GM23338 (cell line): Measurements from ENCODE around the gene CDC14A. TPM values are rescaled to one million over a fixed set of nuclear protein-coding genes. Genes with fewer than 3 reads are reported as not detected.
A peak's percentile ranks its signal among the peaks of the same experiment; 100 is the strongest.

ENCODE experiments used
- ATAC-seq: fragments of 200-7000 bp; cut with Tn5 transposase; 3 replicates; pipeline ENCODE4 v1.9.1; 2020
- DNase-seq: peaks from one replicate; pipeline ENCODE4 v3.0.0-alpha.2; 2015; ENCODE audit warnings: low spot score
- H2AFZ ChIP-seq: fragments of 200-600 bp; sonication (generic); 2 replicates; pipeline ENCODE4 v1.8.0; 2016; ENCODE audit warnings: antibody characterized with exemption, mild to moderate bottlenecking, moderate library complexity
- H3F3A ChIP-seq: fragments of 200-600 bp; sonication (generic); replicated peaks from 2 replicates; pipeline ENCODE4 v1.8.0; 2017; ENCODE audit warnings: antibody characterized with exemption, mixed run types, low read depth
- H3K27ac ChIP-seq: fragments of 200-600 bp; sonication (generic); 2 replicates; pipeline ENCODE4 v1.6.1; 2016; ENCODE audit warnings: low read depth
- H3K27me3 ChIP-seq: fragments of 200-600 bp; sonication (generic); 2 replicates; pipeline ENCODE4 v1.8.0; 2016; ENCODE audit warnings: mild to moderate bottlenecking, mixed run types, moderate library complexity; ENCODE audit not compliant: insufficient read depth
- H3K36me3 ChIP-seq: fragments of 200-600 bp; sonication (generic); 2 replicates; pipeline ENCODE4 v1.8.0; 2016; ENCODE audit warnings: mild to moderate bottlenecking; ENCODE audit not compliant: insufficient read depth
- H3K4me1 ChIP-seq: fragments of 200-600 bp; sonication (generic); 2 replicates; pipeline ENCODE4 v1.8.0; 2016; ENCODE audit warnings: mild to moderate bottlenecking, moderate library complexity; ENCODE audit not compliant: insufficient read depth
- H3K4me2 ChIP-seq: fragments of 200-600 bp; sonication (generic); 2 replicates; pipeline ENCODE4 v1.7.1; 2017; ENCODE audit warnings: mixed run types
- H3K4me3 ChIP-seq: fragments of 200-600 bp; sonication (generic); 2 replicates; pipeline ENCODE4 v1.6.1; 2016; ENCODE audit warnings: mixed run types
- H3K79me2 ChIP-seq: fragments of 200-600 bp; sonication (generic); replicated peaks from 2 replicates; pipeline ENCODE4 v1.8.0; 2017; ENCODE audit warnings: mild to moderate bottlenecking; ENCODE audit not compliant: insufficient read depth
- H3K9me2 ChIP-seq: fragments of 200-600 bp; sonication (generic); 2 replicates; pipeline ENCODE4 v1.8.0; 2017; ENCODE audit not compliant: insufficient read depth
- H4K20me1 ChIP-seq: fragments of 200-600 bp; sonication (generic); replicated peaks from 2 replicates; pipeline ENCODE4 v1.8.0; 2017; ENCODE audit warnings: mild to moderate bottlenecking; ENCODE audit not compliant: insufficient read depth
- H3K27ac Mint-ChIP-seq: 2 replicates; pipeline ENCODE4 v1.8.0; 2020; ENCODE audit warnings: inconsistent platforms, mild to moderate bottlenecking, moderate library complexity, mixed read lengths
- H3K27me3 Mint-ChIP-seq: 3 replicates; pipeline ENCODE4 v1.8.0; 2022; ENCODE audit warnings: low read depth, mild to moderate bottlenecking, moderate library complexity, mixed read lengths, inconsistent platforms; ENCODE audit not compliant: insufficient read depth, poor library complexity
- H3K36me3 Mint-ChIP-seq: 3 replicates; pipeline ENCODE4 v1.8.0; 2021; ENCODE audit warnings: low read depth, mild to moderate bottlenecking, inconsistent platforms, moderate library complexity, mixed read lengths
- H3K4me1 Mint-ChIP-seq: 3 replicates; pipeline ENCODE4 v1.8.0; 2020; ENCODE audit warnings: mild to moderate bottlenecking, inconsistent platforms, mixed read lengths
- H3K4me3 Mint-ChIP-seq: 3 replicates; pipeline ENCODE4 v1.8.0; 2021; ENCODE audit warnings: moderate library complexity, mild to moderate bottlenecking, inconsistent platforms, mixed read lengths
- H3K9me3 Mint-ChIP-seq: 3 replicates; pipeline ENCODE4 v1.8.0; 2020; ENCODE audit warnings: moderate library complexity, mild to moderate bottlenecking, inconsistent platforms, mixed read lengths
- CREB1 ChIP-seq: fragments of 250-450 bp; sonication (Bioruptor Pico); IDR thresholded peaks from 2 replicates; pipeline ENCODE4 v1.5.0; 2020; ENCODE audit warnings: low read depth, mild to moderate bottlenecking, moderate library complexity
- ETS1 ChIP-seq: IDR thresholded peaks from 2 replicates; pipeline ENCODE4 v1.6.1; 2016; ENCODE audit warnings: antibody characterized with exemption
- EZH2 ChIP-seq: fragments of 200-600 bp; sonication (generic); IDR thresholded peaks from one replicate; pipeline ENCODE4 v1.8.0; 2017; ENCODE audit warnings: antibody characterized with exemption, mild to moderate bottlenecking, low read depth; ENCODE audit not compliant: unreplicated experiment
- EZH2phosphoT487 ChIP-seq: fragments of 200-600 bp; sonication (generic); IDR thresholded peaks from one replicate; pipeline ENCODE4 v1.8.1; 2018; ENCODE audit warnings: antibody characterized with exemption; ENCODE audit not compliant: unreplicated experiment
- JUNB ChIP-seq: IDR thresholded peaks from one replicate; pipeline ENCODE4 v1.6.1; 2016; ENCODE audit warnings: antibody characterized with exemption; ENCODE audit not compliant: unreplicated experiment
- NANOG ChIP-seq: IDR thresholded peaks from 2 replicates; pipeline ENCODE4 v1.6.1; 2016; ENCODE audit warnings: antibody characterized with exemption, borderline replicate concordance
- POLR2AphosphoS5 ChIP-seq: IDR thresholded peaks from 2 replicates; pipeline ENCODE4 v1.6.1; 2016; ENCODE audit warnings: antibody characterized with exemption, low read depth
- STAT1 ChIP-seq: IDR thresholded peaks from one replicate; pipeline ENCODE4 v1.6.1; 2016; ENCODE audit warnings: antibody characterized with exemption; ENCODE audit not compliant: unreplicated experiment
- polyA plus RNA-seq: library from polyadenylated mRNA; unstranded; fragments of >200 nt; fragmentation: Nextera tagmentation; extraction: Ambion mirVana; gene quantifications from 2 replicates; pipeline ENCODE4 v1.2.1, GENCODE V29; 2016
- total RNA-seq: library from RNA; depleted of rRNA; stranded (reverse); fragments of >200 nt; shearing (Covaris generic); gene quantifications from 2 replicates; pipeline ENCODE4 v1.2.3, GENCODE V29; 2014
- TF ChIP-seq, protein P1 (sequence below), 2 experiments: fragments of 200-600 bp in 1 of 2; sonication (generic) in 1 of 2; conservative IDR thresholded peaks; 2 replicates each; pipeline versions ENCODE4 v1.5.1 to v1.6.1; 2016 to 2017; ENCODE audit warnings: antibody characterized with exemption in 2 of 2, low read depth in 2 of 2, mild to moderate bottlenecking in 2 of 2, moderate library complexity in 1 of 2
- TF ChIP-seq, protein P2 (sequence below): IDR thresholded peaks from one replicate; pipeline ENCODE4 v1.6.1; 2018; ENCODE audit warnings: antibody characterized with exemption; ENCODE audit not compliant: unreplicated experiment

Gene CDC14A
- total and polyA plus RNA-seq, 2 experiments from 2014 or later: 11.1 to 20.8 TPM

DNA sequence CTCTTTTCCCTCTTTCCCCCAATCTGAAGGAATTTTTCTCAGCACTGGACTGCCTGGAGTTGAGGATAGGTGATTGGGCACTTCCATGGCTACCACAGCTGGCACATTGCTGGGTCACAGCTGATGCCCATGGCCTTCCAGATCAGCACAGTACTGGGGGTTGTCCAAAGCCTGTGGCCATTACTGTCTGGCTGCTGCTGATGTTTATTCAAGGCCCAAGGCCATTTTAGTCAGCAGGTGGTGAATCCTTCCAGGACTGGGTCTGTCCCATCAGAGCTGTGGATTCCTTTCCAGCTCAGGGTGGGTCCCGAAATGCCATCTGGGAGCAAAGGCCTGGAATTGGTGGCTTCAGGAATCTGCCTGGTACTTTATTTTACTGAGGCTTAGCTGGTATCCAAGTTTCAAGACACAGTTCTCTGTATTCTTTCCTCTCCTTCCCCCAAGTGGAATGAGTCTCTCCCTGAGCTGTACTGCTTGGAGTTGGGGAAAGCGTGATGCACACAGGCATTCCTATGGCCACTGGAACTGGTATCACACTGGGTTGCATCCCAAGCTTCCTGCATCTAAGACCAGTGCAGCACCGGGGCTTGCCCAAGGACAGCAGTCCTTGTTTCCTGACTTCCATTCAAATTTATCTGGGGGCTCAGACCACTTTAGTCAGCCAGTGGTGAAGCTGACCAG, 204.8 kb downstream of the CDC14A start:
- Histone ChIP-seq H3K4me1 (no peaks in the 10 kb centered on the region), H2AFZ (peak overlapping the region; percentile 76), H3F3A (no peaks in the 10 kb centered on the region), H3K4me2 (no peak overlapping the region), H3K4me3 (no peak overlapping the region), H3K27me3 (no peaks in the 10 kb centered on the region), H4K20me1 (no peaks in the 10 kb centered on the region), H3K27ac (no peak overlapping the region), H3K79me2 (no peaks in the 10 kb centered on the region), H3K9me2 (0 out of 2 replicates have a peak, but pooled peaks cover 4% of the 10 kb centered on the region), H3K36me3 (no peaks in the 10 kb centered on the region)
- ATAC-seq (peak; percentile 64), DNase-seq (no peak)
- H3K9me3 Mint-ChIP-seq: peaks cover 8% of the 10 kb centered on the region; the same call in 2 of the 3 replicates
- no peak overlapping the region for H3K4me3 Mint-ChIP-seq
- no peak for TF ChIP-seq EZH2phosphoT487
- no peak for TF ChIP-seq NANOG
- no peak for TF ChIP-seq JUNB
- TF ChIP-seq ETS1: no peak
- TF ChIP-seq POLR2AphosphoS5: no peak
- TF ChIP-seq, protein P1, sequence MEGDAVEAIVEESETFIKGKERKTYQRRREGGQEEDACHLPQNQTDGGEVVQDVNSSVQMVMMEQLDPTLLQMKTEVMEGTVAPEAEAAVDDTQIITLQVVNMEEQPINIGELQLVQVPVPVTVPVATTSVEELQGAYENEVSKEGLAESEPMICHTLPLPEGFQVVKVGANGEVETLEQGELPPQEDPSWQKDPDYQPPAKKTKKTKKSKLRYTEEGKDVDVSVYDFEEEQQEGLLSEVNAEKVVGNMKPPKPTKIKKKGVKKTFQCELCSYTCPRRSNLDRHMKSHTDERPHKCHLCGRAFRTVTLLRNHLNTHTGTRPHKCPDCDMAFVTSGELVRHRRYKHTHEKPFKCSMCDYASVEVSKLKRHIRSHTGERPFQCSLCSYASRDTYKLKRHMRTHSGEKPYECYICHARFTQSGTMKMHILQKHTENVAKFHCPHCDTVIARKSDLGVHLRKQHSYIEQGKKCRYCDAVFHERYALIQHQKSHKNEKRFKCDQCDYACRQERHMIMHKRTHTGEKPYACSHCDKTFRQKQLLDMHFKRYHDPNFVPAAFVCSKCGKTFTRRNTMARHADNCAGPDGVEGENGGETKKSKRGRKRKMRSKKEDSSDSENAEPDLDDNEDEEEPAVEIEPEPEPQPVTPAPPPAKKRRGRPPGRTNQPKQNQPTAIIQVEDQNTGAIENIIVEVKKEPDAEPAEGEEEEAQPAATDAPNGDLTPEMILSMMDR (conservative IDR thresholded peaks at IDR 0.05; ENCODE audit: low read depth in 2 of 2): no peak
- no peak overlapping the region for H3K27ac Mint-ChIP-seq
- H3K36me3 Mint-ChIP-seq: no peaks in the 10 kb centered on the region; the same call in 2 of the 3 replicates
- peaks cover 2% of the 10 kb centered on the region for H3K27me3 Mint-ChIP-seq
- H3K4me1 Mint-ChIP-seq: peaks cover 9% of the 10 kb centered on the region

DNA sequence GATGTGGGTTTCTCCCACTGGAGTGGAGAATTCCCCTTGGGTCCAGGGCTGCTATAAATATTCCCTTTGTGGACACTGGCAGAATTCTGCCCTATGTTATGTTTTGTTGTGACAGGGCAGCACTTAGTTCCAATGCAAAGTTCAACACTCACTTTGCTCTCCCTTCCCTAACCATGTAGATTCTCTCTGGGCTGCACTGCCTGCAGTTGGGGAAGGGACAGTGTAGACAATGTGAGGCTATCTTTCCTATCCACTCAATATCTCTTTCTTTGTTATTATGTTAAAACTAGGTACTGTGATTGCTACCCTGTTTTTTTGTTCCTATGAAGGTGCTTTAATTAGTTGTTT, 205.3 kb downstream of the CDC14A start:
- Mint-ChIP-seq H3K4me1 (peaks cover 9% of the 10 kb centered on the region), H3K36me3 (no peaks in the 10 kb centered on the region; the same call in 2 of the 3 replicates), H3K9me3 (peaks cover 8% of the 10 kb centered on the region; the same call in 2 of the 3 replicates), H3K27me3 (peaks cover 2% of the 10 kb centered on the region), H3K27ac (no peak overlapping the region), H3K4me3 (no peak overlapping the region)
- DNase-seq (no peak), ATAC-seq (peak; percentile 43; the same call in 2 of the 3 replicates)
- H3F3A ChIP-seq: no peaks in the 10 kb centered on the region
- H2AFZ ChIP-seq: peak overlapping the region; percentile 76
- no peaks in the 10 kb centered on the region for H3K27me3 ChIP-seq
- no peaks in the 10 kb centered on the region for H4K20me1 ChIP-seq
- H3K36me3 ChIP-seq: no peaks in the 10 kb centered on the region
- H3K79me2 ChIP-seq: no peaks in the 10 kb centered on the region
- no peak overlapping the region for H3K4me2 ChIP-seq
- H3K4me3 ChIP-seq: no peak overlapping the region
- no peak overlapping the region for H3K27ac ChIP-seq
- H3K9me2 ChIP-seq: 0 out of 2 replicates have a peak, but pooled peaks cover 4% of the 10 kb centered on the region
- H3K4me1 ChIP-seq: no peaks in the 10 kb centered on the region
- TF ChIP-seq EZH2phosphoT487: no peak
- no peak for TF ChIP-seq EZH2
- no peak for TF ChIP-seq STAT1
- no peak for TF ChIP-seq NANOG
- no peak for TF ChIP-seq ETS1
- TF ChIP-seq, protein P2, sequence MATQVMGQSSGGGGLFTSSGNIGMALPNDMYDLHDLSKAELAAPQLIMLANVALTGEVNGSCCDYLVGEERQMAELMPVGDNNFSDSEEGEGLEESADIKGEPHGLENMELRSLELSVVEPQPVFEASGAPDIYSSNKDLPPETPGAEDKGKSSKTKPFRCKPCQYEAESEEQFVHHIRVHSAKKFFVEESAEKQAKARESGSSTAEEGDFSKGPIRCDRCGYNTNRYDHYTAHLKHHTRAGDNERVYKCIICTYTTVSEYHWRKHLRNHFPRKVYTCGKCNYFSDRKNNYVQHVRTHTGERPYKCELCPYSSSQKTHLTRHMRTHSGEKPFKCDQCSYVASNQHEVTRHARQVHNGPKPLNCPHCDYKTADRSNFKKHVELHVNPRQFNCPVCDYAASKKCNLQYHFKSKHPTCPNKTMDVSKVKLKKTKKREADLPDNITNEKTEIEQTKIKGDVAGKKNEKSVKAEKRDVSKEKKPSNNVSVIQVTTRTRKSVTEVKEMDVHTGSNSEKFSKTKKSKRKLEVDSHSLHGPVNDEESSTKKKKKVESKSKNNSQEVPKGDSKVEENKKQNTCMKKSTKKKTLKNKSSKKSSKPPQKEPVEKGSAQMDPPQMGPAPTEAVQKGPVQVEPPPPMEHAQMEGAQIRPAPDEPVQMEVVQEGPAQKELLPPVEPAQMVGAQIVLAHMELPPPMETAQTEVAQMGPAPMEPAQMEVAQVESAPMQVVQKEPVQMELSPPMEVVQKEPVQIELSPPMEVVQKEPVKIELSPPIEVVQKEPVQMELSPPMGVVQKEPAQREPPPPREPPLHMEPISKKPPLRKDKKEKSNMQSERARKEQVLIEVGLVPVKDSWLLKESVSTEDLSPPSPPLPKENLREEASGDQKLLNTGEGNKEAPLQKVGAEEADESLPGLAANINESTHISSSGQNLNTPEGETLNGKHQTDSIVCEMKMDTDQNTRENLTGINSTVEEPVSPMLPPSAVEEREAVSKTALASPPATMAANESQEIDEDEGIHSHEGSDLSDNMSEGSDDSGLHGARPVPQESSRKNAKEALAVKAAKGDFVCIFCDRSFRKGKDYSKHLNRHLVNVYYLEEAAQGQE: no peak
- TF ChIP-seq CREB1 (CRISPR knock-in tag): no peak
